SK-MEL-5 (cell line): ENCODE results near the gene CATSPER3. TPM values are rescaled to one million over a fixed set of nuclear protein-coding genes. Genes with fewer than 3 reads are reported as not detected.

Experiments
- DNase-seq: peaks from one replicate; pipeline ENCODE4 v3.0.0-alpha.2; 2016; ENCODE audit warnings: low read depth, low spot score
- in situ Hi-C: cut with HindIII; loops from 2 replicates; pipeline ENCODE4 v1.10.0; 2016; ENCODE audit warnings: low sequenced_read_pairs, high pct_unique_total_duplicates, low pct_unique_long_range_greater_than_20kb
- total RNA-seq: library from RNA; depleted of rRNA; stranded (reverse); fragments of >200 nt; shearing (Covaris generic); gene quantifications from 2 replicates; pipeline ENCODE4 v1.2.3, GENCODE V29; 2014

Gene CATSPER3
- total RNA-seq, 1 experiment from 2014 or later, result not detected

- in situ Hi-C loops, result no loop called here
- no peak for DNase-seq
Observed at GRCh38 chr5:135005076-135005475, 37.4 kb downstream of the CATSPER3 start.

GRCh38 chr5:135007305-135007704 lies 39.6 kb downstream of the CATSPER3 start:
- in situ Hi-C loops, result no loop called here
- DNase-seq, result no peak

- in situ Hi-C loops, result no loop called here
- no peak for DNase-seq
Observed at GRCh38 chr5:135007749-135008363, 40.1 kb downstream of the CATSPER3 start.

- in situ Hi-C loops, result no loop called here
- DNase-seq, result no peak
Observed at GRCh38 chr5:135008556-135008955, 40.8 kb downstream of the CATSPER3 start.

GRCh38 chr5:135008981-135009735 lies 41.5 kb downstream of the CATSPER3 start:
- in situ Hi-C loops, result no loop called here
- DNase-seq, result no peak

- in situ Hi-C loops, result no loop called here
- no peak for DNase-seq
Observed at GRCh38 chr5:135009736-135010501, 42.2 kb downstream of the CATSPER3 start.

- DNase-seq, result no peak
- in situ Hi-C loops, result no loop called here
Observed at GRCh38 chr5:135010502-135011354, 43.0 kb downstream of the CATSPER3 start.

- no peak for DNase-seq
- in situ Hi-C loops, result no loop called here
Observed at GRCh38 chr5:135011355-135012032, 43.8 kb downstream of the CATSPER3 start.

- in situ Hi-C loops, result no loop called here
- no peak for DNase-seq
Observed at GRCh38 chr5:135012033-135012588, 44.4 kb downstream of the CATSPER3 start.

- in situ Hi-C loops, result no loop called here
- no peak for DNase-seq
Observed at GRCh38 chr5:135012951-135013391, 45.3 kb downstream of the CATSPER3 start.

GRCh38 chr5:135013445-135013844 lies 45.7 kb downstream of the CATSPER3 start:
- in situ Hi-C loops, result no loop called here
- no peak for DNase-seq

GRCh38 chr5:135013947-135014570 lies 46.4 kb downstream of the CATSPER3 start:
- in situ Hi-C loops, result no loop called here
- no peak for DNase-seq

GRCh38 chr5:135015942-135016341 lies 48.2 kb downstream of the CATSPER3 start:
- no peak for DNase-seq
- in situ Hi-C loops, result no loop called here

- in situ Hi-C loops, result no loop called here
- DNase-seq, result no peak
Observed at GRCh38 chr5:135016861-135017290, 49.2 kb downstream of the CATSPER3 start.

GRCh38 chr5:135018457-135018856 lies 50.8 kb downstream of the CATSPER3 start:
- DNase-seq, result no peak
- in situ Hi-C loops, result no loop called here

- DNase-seq, result no peak
- in situ Hi-C loops, result no loop called here
Observed at GRCh38 chr5:135019314-135019713, 51.6 kb downstream of the CATSPER3 start.
